ENCODE data around the gene PDPR. TPM values are rescaled to one million over a fixed set of nuclear protein-coding genes. Genes with fewer than 3 reads are reported as not detected.
"Not testable (repeated sequence)": the region's sequence is repeated elsewhere in the genome, so short reads cannot be mapped to it uniquely, and the experiment has no call there.

PDPR gene
- polyA plus RNA-seq, 2 donors: 3.7 to 5.2 TPM

DNA sequence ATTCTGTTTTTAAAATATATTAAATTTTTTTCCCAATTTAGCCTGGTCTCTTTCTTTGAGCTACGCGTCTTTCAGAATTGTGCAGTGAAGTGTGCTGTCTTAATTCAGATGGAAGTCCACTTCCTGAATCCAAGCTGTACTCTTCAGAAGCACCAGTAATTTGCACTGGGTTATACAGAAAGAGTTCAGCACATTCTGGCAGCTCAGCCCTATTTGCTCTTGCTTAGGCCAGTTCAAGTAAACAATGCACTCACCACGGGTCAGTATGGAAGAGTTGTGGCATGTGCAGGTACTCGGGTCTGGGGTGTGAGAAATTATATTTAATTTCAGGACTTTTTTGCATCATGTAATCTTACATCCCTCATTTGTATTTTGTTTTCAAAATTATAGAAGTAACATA is 25.3 kb upstream of the PDPR start:
- not testable (repeated sequence) for H3K36me3 ChIP-seq (ENCODE audit: control insufficient read depth in 2 of 2, insufficient read depth in 2 of 2, low read length in 1 of 2); H3K4me1 ChIP-seq (ENCODE audit: control insufficient read depth in 2 of 2, insufficient read depth in 2 of 2, low read length in 1 of 2); H3K9me3 ChIP-seq (ENCODE audit: control insufficient read depth in 2 of 2, insufficient read depth in 1 of 2, low read depth in 1 of 2, low read length in 1 of 2); H3K27me3 ChIP-seq (ENCODE audit: control insufficient read depth in 1 of 2, insufficient read depth in 2 of 2, low read length in 2 of 2); H3K27ac ChIP-seq (ENCODE audit: low read depth in 2 of 2, low read length in 1 of 2); H3K4me3 ChIP-seq (ENCODE audit: low read depth in 1 of 2, low read length in 2 of 2)
- WGBS, 2 donors: 89% methylated on average over 2 of the region's 4 CpGs; no CpG with 5 or more reads in 1 of the 2 donors

DNA sequence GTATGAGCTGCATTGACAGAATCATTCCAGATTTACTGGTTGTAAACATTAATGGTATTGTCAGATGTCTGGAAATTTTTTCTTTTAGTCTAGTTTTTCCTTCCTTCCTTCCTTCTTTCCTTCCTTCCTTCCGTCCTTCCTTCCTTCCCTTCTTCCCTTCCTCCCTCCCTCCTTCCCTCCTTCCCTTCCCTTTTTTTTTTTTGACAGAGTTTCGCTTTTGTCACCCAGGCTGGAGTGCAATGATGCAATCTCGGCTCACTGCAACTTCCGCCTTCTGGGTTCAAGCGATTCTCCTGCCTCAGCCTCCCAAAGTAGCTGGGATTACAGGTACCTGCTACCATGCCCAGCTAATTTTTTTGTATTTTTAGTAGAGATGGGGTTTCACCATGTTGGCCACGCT is 24.8 kb upstream of the PDPR start:
- H3K4me3 ChIP-seq (ENCODE audit: low read depth in 1 of 2, low read length in 2 of 2); H3K27ac ChIP-seq (ENCODE audit: low read depth in 2 of 2, low read length in 1 of 2); H3K4me1 ChIP-seq (ENCODE audit: control insufficient read depth in 2 of 2, insufficient read depth in 2 of 2, low read length in 1 of 2); H3K36me3 ChIP-seq (ENCODE audit: control insufficient read depth in 2 of 2, insufficient read depth in 2 of 2, low read length in 1 of 2); H3K27me3 ChIP-seq (ENCODE audit: control insufficient read depth in 1 of 2, insufficient read depth in 2 of 2, low read length in 2 of 2); H3K9me3 ChIP-seq (ENCODE audit: control insufficient read depth in 2 of 2, insufficient read depth in 1 of 2, low read depth in 1 of 2, low read length in 1 of 2): not testable (repeated sequence)
- 81 to 85% methylated on average over 3 to 4 of the region's 6 CpGs for WGBS, 2 donors

DNA sequence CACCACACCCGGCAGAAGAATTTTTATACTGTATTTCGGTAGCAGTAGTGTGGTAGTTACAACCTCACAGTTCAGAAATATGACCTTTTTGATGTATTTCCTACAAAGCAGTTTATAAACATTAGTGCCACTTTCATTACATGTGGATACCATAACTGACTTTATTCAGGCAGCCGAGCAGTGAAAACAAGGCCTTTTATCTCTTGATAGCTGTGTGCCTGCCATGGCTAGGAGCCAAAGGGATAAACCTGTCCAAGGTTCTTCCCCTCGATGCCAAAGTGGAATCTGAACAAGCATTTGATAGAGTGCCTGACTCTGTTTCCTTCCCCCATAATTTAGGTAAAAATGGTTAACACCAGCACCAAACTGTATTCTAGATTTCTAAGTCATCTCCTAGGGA is 23.0 kb upstream of the PDPR start:
- not testable (repeated sequence) for H3K36me3 ChIP-seq (ENCODE audit: control insufficient read depth in 2 of 2, insufficient read depth in 2 of 2, low read length in 1 of 2); H3K27ac ChIP-seq (ENCODE audit: low read depth in 2 of 2, low read length in 1 of 2); H3K27me3 ChIP-seq (ENCODE audit: control insufficient read depth in 1 of 2, insufficient read depth in 2 of 2, low read length in 2 of 2); H3K9me3 ChIP-seq (ENCODE audit: control insufficient read depth in 2 of 2, insufficient read depth in 1 of 2, low read depth in 1 of 2, low read length in 1 of 2); H3K4me1 ChIP-seq (ENCODE audit: control insufficient read depth in 2 of 2, insufficient read depth in 2 of 2, low read length in 1 of 2); H3K4me3 ChIP-seq (ENCODE audit: low read depth in 1 of 2, low read length in 2 of 2)
- WGBS, 2 donors: 52 to 55% methylated on average over 4 of the region's 4 CpGs

DNA sequence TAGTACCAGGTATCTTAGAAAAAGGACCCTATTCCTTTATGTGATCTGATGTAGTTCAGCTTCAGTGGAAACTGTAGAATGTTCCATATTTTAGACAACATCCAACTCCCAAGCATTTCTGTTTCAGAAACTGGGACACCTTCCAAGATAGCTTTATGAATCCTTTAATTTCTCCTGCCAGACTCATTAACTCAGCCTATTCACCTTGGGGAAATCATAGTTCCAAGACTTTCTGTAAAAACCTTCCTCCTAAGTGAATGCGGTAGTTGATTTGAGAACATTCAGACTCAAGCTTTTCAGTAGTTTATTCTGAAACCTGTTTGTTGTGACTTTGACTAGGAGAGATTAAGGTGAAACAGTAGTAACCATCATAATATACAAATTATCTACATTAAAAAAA is 20.0 kb upstream of the PDPR start:
- not testable (repeated sequence) for H3K4me3 ChIP-seq (ENCODE audit: low read depth in 1 of 2, low read length in 2 of 2); H3K36me3 ChIP-seq (ENCODE audit: control insufficient read depth in 2 of 2, insufficient read depth in 2 of 2, low read length in 1 of 2); H3K27ac ChIP-seq (ENCODE audit: low read depth in 2 of 2, low read length in 1 of 2); H3K9me3 ChIP-seq (ENCODE audit: control insufficient read depth in 2 of 2, insufficient read depth in 1 of 2, low read depth in 1 of 2, low read length in 1 of 2); H3K27me3 ChIP-seq (ENCODE audit: control insufficient read depth in 1 of 2, insufficient read depth in 2 of 2, low read length in 2 of 2); H3K4me1 ChIP-seq (ENCODE audit: control insufficient read depth in 2 of 2, insufficient read depth in 2 of 2, low read length in 1 of 2)
- 47 to 64% methylated on average over 1 of the region's 1 CpG for WGBS, 2 donors

DNA sequence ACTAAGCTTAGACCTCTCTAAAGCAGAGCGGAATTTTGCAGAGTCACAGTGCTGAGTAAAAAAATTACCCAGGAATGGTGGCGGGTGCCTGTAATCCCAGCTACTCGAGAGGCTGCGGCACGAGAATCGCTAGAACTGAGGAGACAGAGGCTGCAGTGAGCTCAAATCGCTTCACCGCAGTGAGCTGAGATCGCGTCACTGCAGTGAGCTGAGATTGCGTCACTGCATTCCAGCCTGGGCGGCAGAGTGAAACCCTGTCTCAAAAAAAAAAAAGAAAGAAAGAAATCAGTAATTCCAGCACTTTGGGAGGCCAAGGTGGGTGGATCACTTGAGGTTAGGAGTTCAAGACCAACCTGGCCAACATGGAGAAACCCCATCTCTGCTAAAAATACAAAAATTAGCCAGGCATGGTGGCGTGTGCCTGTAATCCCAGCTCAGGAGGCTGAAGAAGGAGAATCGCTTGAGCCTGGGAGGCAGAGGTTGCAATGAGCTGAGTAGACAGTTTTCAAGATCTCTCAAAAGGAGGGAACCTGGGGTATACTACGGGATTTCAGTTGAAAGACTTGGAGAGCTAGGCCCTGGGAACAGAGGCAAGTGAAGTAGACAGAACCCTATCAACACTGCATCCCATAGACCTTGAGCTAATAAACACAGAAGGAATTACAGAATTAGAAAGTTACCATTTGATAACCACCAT is 4.4 kb upstream of the PDPR start:
- H3K4me1 ChIP-seq (ENCODE audit: control insufficient read depth in 2 of 2, insufficient read depth in 2 of 2, low read length in 1 of 2); H3K27ac ChIP-seq (ENCODE audit: low read depth in 2 of 2, low read length in 1 of 2); H3K9me3 ChIP-seq (ENCODE audit: control insufficient read depth in 2 of 2, insufficient read depth in 1 of 2, low read depth in 1 of 2, low read length in 1 of 2); H3K27me3 ChIP-seq (ENCODE audit: control insufficient read depth in 1 of 2, insufficient read depth in 2 of 2, low read length in 2 of 2); H3K4me3 ChIP-seq (ENCODE audit: low read depth in 1 of 2, low read length in 2 of 2); H3K36me3 ChIP-seq (ENCODE audit: control insufficient read depth in 2 of 2, insufficient read depth in 2 of 2, low read length in 1 of 2): not testable (repeated sequence)
- 92 to 93% methylated on average over 15 of the region's 15 CpGs for WGBS, 2 donors

DNA sequence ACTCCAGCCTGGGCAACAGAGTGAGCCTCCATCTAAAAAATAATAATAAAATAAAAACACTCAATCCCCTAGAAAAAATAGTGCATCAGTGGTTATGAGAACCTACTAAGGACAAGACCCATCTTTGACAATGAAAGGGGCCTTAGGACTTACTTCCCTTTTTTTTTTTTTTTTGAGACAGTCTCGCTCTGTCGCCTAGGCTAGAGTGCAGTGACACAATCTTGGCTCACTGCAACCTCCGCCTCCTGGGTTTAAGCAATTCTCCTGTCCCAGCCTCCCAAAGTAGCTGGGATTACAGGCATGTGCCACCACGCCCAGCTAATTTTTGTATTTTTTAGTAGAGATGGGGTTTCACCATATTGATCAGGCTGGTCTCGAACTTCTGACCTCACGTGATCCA is 2.0 kb upstream of the PDPR start:
- H3K27ac ChIP-seq (ENCODE audit: low read depth in 2 of 2, low read length in 1 of 2); H3K4me1 ChIP-seq (ENCODE audit: control insufficient read depth in 2 of 2, insufficient read depth in 2 of 2, low read length in 1 of 2); H3K27me3 ChIP-seq (ENCODE audit: control insufficient read depth in 1 of 2, insufficient read depth in 2 of 2, low read length in 2 of 2); H3K9me3 ChIP-seq (ENCODE audit: control insufficient read depth in 2 of 2, insufficient read depth in 1 of 2, low read depth in 1 of 2, low read length in 1 of 2); H3K4me3 ChIP-seq (ENCODE audit: low read depth in 1 of 2, low read length in 2 of 2); H3K36me3 ChIP-seq (ENCODE audit: control insufficient read depth in 2 of 2, insufficient read depth in 2 of 2, low read length in 1 of 2): not testable (repeated sequence)
- WGBS, 2 donors: 90 to 93% methylated on average over 6 of the region's 6 CpGs

DNA sequence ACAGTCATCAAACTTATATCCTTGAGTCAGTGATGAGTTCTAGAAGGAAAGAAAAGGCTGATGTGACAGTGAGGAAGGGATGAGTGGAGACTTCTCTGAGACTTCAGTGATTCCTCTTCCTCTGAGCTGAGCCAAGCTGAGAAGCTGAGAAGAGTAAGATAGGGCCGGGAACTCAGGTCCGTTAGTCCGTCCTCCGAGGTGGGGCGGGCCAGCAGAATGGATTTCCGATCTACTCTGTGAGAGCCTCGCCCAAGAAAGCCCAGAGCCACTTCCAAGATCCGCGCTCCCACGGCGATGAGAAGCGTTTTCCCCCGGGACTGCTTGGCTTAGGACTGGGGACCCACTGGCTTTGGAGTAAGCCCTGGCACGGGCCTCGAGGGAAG is 542 bp upstream of the PDPR start:
- 0% methylated on average over 1 to 2 of the region's 15 CpGs for WGBS, 2 donors
- not testable (repeated sequence) for H3K36me3 ChIP-seq (ENCODE audit: control insufficient read depth in 2 of 2, insufficient read depth in 2 of 2, low read length in 1 of 2); H3K4me1 ChIP-seq (ENCODE audit: control insufficient read depth in 2 of 2, insufficient read depth in 2 of 2, low read length in 1 of 2); H3K27me3 ChIP-seq (ENCODE audit: control insufficient read depth in 1 of 2, insufficient read depth in 2 of 2, low read length in 2 of 2); H3K9me3 ChIP-seq (ENCODE audit: control insufficient read depth in 2 of 2, insufficient read depth in 1 of 2, low read depth in 1 of 2, low read length in 1 of 2)
- Histone ChIP-seq H3K4me3 (ENCODE audit: low read depth in 1 of 2, low read length in 2 of 2) (peak overlapping the region; percentile 75 to 79), H3K27ac (ENCODE audit: low read depth in 2 of 2, low read length in 1 of 2) (peak overlapping the region; percentile 75 to 79)

DNA sequence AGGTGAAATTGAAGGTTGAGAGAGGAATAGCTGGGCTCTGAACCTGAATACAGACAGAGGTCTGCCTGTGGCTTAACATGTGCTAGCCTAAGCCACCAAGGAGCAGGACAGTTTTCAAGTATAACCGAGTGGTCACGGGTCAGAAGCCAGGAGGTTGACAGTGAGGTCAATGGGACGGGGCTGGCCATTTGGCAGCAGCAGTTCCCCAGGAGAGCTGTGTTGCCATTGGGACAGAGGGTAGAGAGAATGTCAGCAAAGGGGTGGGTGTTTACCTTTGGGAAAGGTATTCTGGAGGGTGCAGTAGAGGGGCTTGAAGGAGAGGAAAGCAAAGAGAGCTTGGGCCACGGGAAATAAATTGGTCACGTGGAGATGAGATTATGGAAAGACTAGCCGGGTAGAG is 4.2 kb downstream of the PDPR start:
- H3K4me3 ChIP-seq (ENCODE audit: low read depth in 1 of 2, low read length in 2 of 2); H3K27me3 ChIP-seq (ENCODE audit: control insufficient read depth in 1 of 2, insufficient read depth in 2 of 2, low read length in 2 of 2); H3K27ac ChIP-seq (ENCODE audit: low read depth in 2 of 2, low read length in 1 of 2); H3K4me1 ChIP-seq (ENCODE audit: control insufficient read depth in 2 of 2, insufficient read depth in 2 of 2, low read length in 1 of 2); H3K9me3 ChIP-seq (ENCODE audit: control insufficient read depth in 2 of 2, insufficient read depth in 1 of 2, low read depth in 1 of 2, low read length in 1 of 2); H3K36me3 ChIP-seq (ENCODE audit: control insufficient read depth in 2 of 2, insufficient read depth in 2 of 2, low read length in 1 of 2): not testable (repeated sequence)
- WGBS, 2 donors: 80 to 83% methylated on average over 6 of the region's 6 CpGs

DNA sequence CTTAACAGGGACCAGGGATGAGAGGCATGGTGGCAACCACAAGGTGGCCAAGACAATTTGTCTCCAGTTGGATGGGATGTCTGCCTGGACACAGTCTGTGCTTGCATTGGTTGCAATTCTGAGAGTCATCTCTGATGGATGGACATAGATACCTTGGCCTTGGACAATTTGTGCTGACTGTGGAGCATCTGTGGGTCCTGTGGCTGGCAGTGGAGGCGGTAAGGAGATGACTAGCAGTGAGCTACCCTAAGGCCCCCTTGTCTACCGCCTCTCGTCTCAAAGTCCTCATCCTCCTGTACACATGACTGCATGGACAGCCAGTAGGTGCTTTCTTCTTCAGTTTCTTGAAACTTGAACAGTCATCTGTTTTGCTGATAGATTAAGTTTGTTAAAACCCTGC is 4.6 kb downstream of the PDPR start:
- H3K36me3 ChIP-seq (ENCODE audit: control insufficient read depth in 2 of 2, insufficient read depth in 2 of 2, low read length in 1 of 2); H3K9me3 ChIP-seq (ENCODE audit: control insufficient read depth in 2 of 2, insufficient read depth in 1 of 2, low read depth in 1 of 2, low read length in 1 of 2); H3K27me3 ChIP-seq (ENCODE audit: control insufficient read depth in 1 of 2, insufficient read depth in 2 of 2, low read length in 2 of 2); H3K27ac ChIP-seq (ENCODE audit: low read depth in 2 of 2, low read length in 1 of 2); H3K4me3 ChIP-seq (ENCODE audit: low read depth in 1 of 2, low read length in 2 of 2); H3K4me1 ChIP-seq (ENCODE audit: control insufficient read depth in 2 of 2, insufficient read depth in 2 of 2, low read length in 1 of 2): not testable (repeated sequence)
- 99 to 100% methylated on average over 3 of the region's 3 CpGs for WGBS, 2 donors

DNA sequence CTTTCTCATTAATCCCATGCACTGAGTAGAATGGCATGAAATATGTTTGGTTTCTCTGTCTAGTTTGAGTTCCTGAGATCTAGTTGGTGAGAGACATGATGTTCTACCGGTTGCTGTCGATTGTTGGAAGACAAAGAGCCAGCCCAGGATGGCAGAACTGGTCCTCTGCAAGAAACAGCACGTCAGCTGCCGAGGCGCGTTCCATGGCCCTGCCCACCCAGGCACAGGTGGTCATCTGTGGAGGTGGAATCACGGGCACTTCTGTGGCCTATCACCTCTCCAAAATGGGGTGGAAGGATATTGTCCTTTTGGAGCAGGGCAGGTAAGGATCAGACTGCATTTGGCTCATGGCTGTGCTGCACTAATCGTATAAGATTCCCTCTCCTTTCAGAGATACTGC is 6.3 kb downstream of the PDPR start:
- not testable (repeated sequence) for H3K27ac ChIP-seq (ENCODE audit: low read depth in 2 of 2, low read length in 1 of 2); H3K4me3 ChIP-seq (ENCODE audit: low read depth in 1 of 2, low read length in 2 of 2)
- 84 to 89% methylated on average over 8 of the region's 8 CpGs for WGBS, 2 donors

More for the DNA sequence above, 6.3 kb downstream of the PDPR start:
- not testable (repeated sequence) for H3K4me1 ChIP-seq (ENCODE audit: control insufficient read depth in 2 of 2, insufficient read depth in 2 of 2, low read length in 1 of 2); H3K9me3 ChIP-seq (ENCODE audit: control insufficient read depth in 2 of 2, insufficient read depth in 1 of 2, low read depth in 1 of 2, low read length in 1 of 2); H3K36me3 ChIP-seq (ENCODE audit: control insufficient read depth in 2 of 2, insufficient read depth in 2 of 2, low read length in 1 of 2); H3K27me3 ChIP-seq (ENCODE audit: control insufficient read depth in 1 of 2, insufficient read depth in 2 of 2, low read length in 2 of 2)

Measured in esophagus (tissue), 2 donors.